Measurements from ENCODE around the gene NTNG1. TPM values are rescaled to one million over a fixed set of nuclear protein-coding genes. Genes with fewer than 3 reads are reported as not detected.

The NTNG1 gene
- total RNA-seq, 2 experiments from 2014 or later, result 2.3 to 5.9 TPM

DNA sequence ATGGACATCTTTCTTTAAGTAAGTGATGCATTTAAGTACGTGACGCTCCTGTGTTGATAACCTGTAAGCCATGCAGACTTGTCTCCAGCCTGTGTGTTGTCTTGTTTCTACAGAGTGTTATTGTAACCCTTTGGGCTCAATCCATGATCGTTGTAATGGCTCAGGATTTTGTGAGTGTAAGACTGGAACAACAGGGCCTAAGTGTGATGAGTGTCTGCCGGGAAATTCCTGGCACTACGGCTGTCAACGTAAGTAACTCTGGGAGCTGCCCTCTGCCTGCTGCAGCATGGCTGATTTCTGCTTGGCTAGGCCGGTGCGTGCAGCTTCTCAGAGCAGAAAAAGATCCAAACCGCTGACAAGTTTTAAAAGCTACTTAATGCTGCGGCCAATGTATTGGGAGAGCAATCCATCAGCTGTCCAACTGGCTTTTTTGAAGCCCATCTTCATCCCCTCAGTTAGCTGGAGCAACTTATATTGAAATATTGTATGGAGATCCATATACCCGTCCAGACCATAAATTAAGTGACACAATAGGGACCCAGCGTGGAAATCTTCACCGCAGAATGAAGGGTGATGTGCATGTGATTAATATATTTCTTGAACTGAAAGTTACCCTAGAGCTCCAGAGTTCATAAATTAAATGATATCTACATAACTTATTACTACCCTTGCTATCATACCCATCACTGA is 295.9 kb downstream of the NTNG1 start:
- H3K79me2 ChIP-seq (ENCODE audit: insufficient read depth, low read depth, low read length), result no peaks in the 10 kb centered on the region
- H3K9me3 ChIP-seq (ENCODE audit: low read length), result no peaks in the 10 kb centered on the region; the same call in 1 of the 2 replicates
- ChIA-PET CTCF (ENCODE audit: unreplicated experiment) (interaction anchor here (0.6 kb wide), 1 partner anchor 25 kb away, joined by 3 read pairs; no protein-coding TSS in a partner anchor), POLR2A (interaction anchor here (0.6 to 1.4 kb wide), 6 partner anchors 12 to 540 kb away, joined by 3 to 5 read pairs (median 3); no protein-coding TSS in a partner anchor)
- no peak overlapping the region for H3K4me3 ChIP-seq (ENCODE audit: low read depth, low read length, poor library complexity, severe bottlenecking)
- H3K9me2 ChIP-seq (ENCODE audit: insufficient read depth, low read length), result no peaks in the 10 kb centered on the region
- no peak overlapping the region for H3K27ac ChIP-seq (ENCODE audit: low read depth, low read length, poor library complexity, severe bottlenecking)
- intact Hi-C loops (cut with micrococcal nuclease; ENCODE audit: unreplicated experiment), result no loop called here
- TF ChIP-seq, protein P1, sequence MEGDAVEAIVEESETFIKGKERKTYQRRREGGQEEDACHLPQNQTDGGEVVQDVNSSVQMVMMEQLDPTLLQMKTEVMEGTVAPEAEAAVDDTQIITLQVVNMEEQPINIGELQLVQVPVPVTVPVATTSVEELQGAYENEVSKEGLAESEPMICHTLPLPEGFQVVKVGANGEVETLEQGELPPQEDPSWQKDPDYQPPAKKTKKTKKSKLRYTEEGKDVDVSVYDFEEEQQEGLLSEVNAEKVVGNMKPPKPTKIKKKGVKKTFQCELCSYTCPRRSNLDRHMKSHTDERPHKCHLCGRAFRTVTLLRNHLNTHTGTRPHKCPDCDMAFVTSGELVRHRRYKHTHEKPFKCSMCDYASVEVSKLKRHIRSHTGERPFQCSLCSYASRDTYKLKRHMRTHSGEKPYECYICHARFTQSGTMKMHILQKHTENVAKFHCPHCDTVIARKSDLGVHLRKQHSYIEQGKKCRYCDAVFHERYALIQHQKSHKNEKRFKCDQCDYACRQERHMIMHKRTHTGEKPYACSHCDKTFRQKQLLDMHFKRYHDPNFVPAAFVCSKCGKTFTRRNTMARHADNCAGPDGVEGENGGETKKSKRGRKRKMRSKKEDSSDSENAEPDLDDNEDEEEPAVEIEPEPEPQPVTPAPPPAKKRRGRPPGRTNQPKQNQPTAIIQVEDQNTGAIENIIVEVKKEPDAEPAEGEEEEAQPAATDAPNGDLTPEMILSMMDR (conservative IDR thresholded peaks at IDR 0.05; ENCODE audit: low read length), result no peak
- TF ChIP-seq EZH2phosphoT487 (IDR thresholded peaks at IDR 0.05; ENCODE audit: borderline replicate concordance, low read depth, low read length), result no peak
- no peak overlapping the region for H3K4me2 ChIP-seq (ENCODE audit: low read length)
- peaks cover 45% of the 10 kb centered on the region for H3K4me1 ChIP-seq (ENCODE audit: insufficient read depth, low read length, poor library complexity, severe bottlenecking)
- no peak for DNase-seq (ENCODE audit: low spot score)
- H3K36me3 ChIP-seq (ENCODE audit: insufficient read depth, low read length), result no peaks in the 10 kb centered on the region
- H2AFZ ChIP-seq (ENCODE audit: low read length), result peak overlapping the region; percentile 36; the same call in 1 of the 2 replicates
- no peaks in the 10 kb centered on the region for H4K20me1 ChIP-seq (ENCODE audit: insufficient read depth, low read length)
- no TSS peak for BruUV-seq (replicated peaks)

DNA sequence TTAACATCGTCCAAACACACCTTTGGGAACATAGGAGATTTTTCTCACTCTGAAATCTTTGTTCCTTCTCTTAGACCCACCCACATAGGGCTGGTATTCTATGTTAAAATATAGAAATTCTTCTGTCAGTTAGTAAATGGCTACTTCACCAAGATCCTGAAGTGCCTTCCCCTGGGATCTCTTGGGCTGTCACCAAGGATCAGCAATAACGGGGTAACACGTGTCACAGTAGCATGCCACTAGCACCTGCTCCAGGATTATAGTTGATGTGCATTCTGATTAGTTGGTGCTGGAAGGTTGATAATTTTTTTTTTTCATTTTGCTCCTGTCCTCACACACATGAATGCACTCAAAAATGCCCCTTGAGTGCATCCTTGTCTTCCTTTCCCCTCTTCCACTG is 298.7 kb downstream of the NTNG1 start:
- Histone ChIP-seq H3K4me2 (ENCODE audit: low read length) (no peak overlapping the region), H3K79me2 (ENCODE audit: insufficient read depth, low read depth, low read length) (no peaks in the 10 kb centered on the region), H3K4me1 (ENCODE audit: insufficient read depth, low read length, poor library complexity, severe bottlenecking) (peaks cover 17% of the 10 kb centered on the region), H4K20me1 (ENCODE audit: insufficient read depth, low read length) (no peaks in the 10 kb centered on the region), H2AFZ (ENCODE audit: low read length) (no peak overlapping the region), H3K9me2 (ENCODE audit: insufficient read depth, low read length) (no peaks in the 10 kb centered on the region), H3K9me3 (ENCODE audit: low read length) (no peaks in the 10 kb centered on the region), H3K27ac (ENCODE audit: low read depth, low read length, poor library complexity, severe bottlenecking) (no peak overlapping the region), H3K36me3 (ENCODE audit: insufficient read depth, low read length) (no peaks in the 10 kb centered on the region), H3K4me3 (ENCODE audit: low read depth, low read length, poor library complexity, severe bottlenecking) (no peak overlapping the region)
- TF ChIP-seq, protein P1 (conservative IDR thresholded peaks at IDR 0.05; ENCODE audit: low read length), result no peak
- TF ChIP-seq EZH2phosphoT487 (IDR thresholded peaks at IDR 0.05; ENCODE audit: borderline replicate concordance, low read depth, low read length), result no peak
- intact Hi-C loops (cut with micrococcal nuclease; ENCODE audit: unreplicated experiment), result no loop called here
- ChIA-PET POLR2A (interaction anchor here (0.6 to 1.0 kb wide), 3 partner anchors 20 to 25 kb away, joined by 3 to 4 read pairs (median 3); no protein-coding TSS in a partner anchor), CTCF (ENCODE audit: unreplicated experiment) (no interaction called here)
- DNase-seq (ENCODE audit: low spot score), result no peak
- no TSS peak for BruUV-seq (replicated peaks)

DNA sequence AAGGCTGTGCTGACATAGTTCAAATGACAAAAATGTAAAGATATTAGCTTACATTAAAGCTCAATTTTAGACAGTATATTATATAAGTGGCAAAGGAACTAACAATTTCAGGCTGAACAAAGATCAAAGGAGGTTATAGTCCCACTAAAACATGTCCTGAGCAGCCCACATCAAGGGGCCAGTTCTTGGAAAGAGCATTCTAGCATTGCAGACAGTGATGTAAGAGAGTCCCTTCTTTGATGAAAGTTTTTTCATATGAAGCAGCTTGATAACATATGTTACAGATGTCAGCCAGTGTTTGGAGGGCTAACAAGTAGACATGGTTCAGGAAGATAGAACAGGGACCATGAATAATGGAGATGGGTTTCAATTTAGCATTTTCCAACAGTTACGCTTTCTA is 301.7 kb downstream of the NTNG1 start:
- no peak overlapping the region; the same call in 1 of the 2 replicates for H2AFZ ChIP-seq (ENCODE audit: low read length)
- intact Hi-C loops (cut with micrococcal nuclease; ENCODE audit: unreplicated experiment), result no loop called here
- CTCF ChIA-PET (ENCODE audit: unreplicated experiment), result no interaction called here

More for the DNA sequence above, 301.7 kb downstream of the NTNG1 start:
- BruUV-seq (replicated peaks), result no TSS peak
- no peaks in the 10 kb centered on the region for H3K9me3 ChIP-seq (ENCODE audit: low read length)
- H3K9me2 ChIP-seq (ENCODE audit: insufficient read depth, low read length), result no peaks in the 10 kb centered on the region
- POLR2A ChIA-PET, result interaction anchor here (1.0 to 1.4 kb wide), 2 partner anchors 18 to 30 kb away, joined by 3 to 5 read pairs; no protein-coding TSS in a partner anchor
- DNase-seq (ENCODE audit: low spot score), result no peak
- H3K4me2 ChIP-seq (ENCODE audit: low read length), result no peak overlapping the region
- TF ChIP-seq, protein P1 (conservative IDR thresholded peaks at IDR 0.05; ENCODE audit: low read length), result no peak
- no peak for TF ChIP-seq EZH2phosphoT487 (IDR thresholded peaks at IDR 0.05; ENCODE audit: borderline replicate concordance, low read depth, low read length)
- H3K4me1 ChIP-seq (ENCODE audit: insufficient read depth, low read length, poor library complexity, severe bottlenecking), result peaks cover 8% of the 10 kb centered on the region
- no peaks in the 10 kb centered on the region for H4K20me1 ChIP-seq (ENCODE audit: insufficient read depth, low read length)
- no peak overlapping the region for H3K4me3 ChIP-seq (ENCODE audit: low read depth, low read length, poor library complexity, severe bottlenecking)
- no peaks in the 10 kb centered on the region for H3K36me3 ChIP-seq (ENCODE audit: insufficient read depth, low read length)
- H3K79me2 ChIP-seq (ENCODE audit: insufficient read depth, low read depth, low read length), result no peaks in the 10 kb centered on the region
- no peak overlapping the region for H3K27ac ChIP-seq (ENCODE audit: low read depth, low read length, poor library complexity, severe bottlenecking)
